ENCODE data around the gene DCST1.

GRCh38 chr1:155033524-155033923 is at the start of gene DCST1, which contains the start of gene DCST2:
- TF ChIP-seq CSDC2 (CRISPR knock-in tag; IDR thresholded peaks at IDR 0.05) (no peak), ARNTL (CRISPR knock-in tag; IDR thresholded peaks at IDR 0.05; ENCODE audit: borderline replicate concordance, low read depth) (no peak), TCF4 (CRISPR knock-in tag; IDR thresholded peaks at IDR 0.05; ENCODE audit: borderline replicate concordance) (no peak), OSR1 (CRISPR knock-in tag; IDR thresholded peaks at IDR 0.05) (no peak), PATZ1 (CRISPR knock-in tag; IDR thresholded peaks at IDR 0.05; ENCODE audit: borderline replicate concordance) (no peak), CREB5 (CRISPR knock-in tag; IDR thresholded peaks at IDR 0.05; ENCODE audit: low read depth) (no peak), TSHZ2 (CRISPR knock-in tag; IDR thresholded peaks at IDR 0.05) (no peak)

Data from SK-N-SH treated with all-trans-retinoic acid at 6 μM for 48 hours (cell line).